ENCODE data around the gene EYA4. TPM values are rescaled to one million over a fixed set of nuclear protein-coding genes. Genes with fewer than 3 reads are reported as not detected.
A peak's percentile ranks its signal among the peaks of the same experiment; 100 is the strongest.

The EYA4 gene
- polyA plus RNA-seq, 10 donors: 14.5 to 33.0 (median 20.9) TPM

DNA sequence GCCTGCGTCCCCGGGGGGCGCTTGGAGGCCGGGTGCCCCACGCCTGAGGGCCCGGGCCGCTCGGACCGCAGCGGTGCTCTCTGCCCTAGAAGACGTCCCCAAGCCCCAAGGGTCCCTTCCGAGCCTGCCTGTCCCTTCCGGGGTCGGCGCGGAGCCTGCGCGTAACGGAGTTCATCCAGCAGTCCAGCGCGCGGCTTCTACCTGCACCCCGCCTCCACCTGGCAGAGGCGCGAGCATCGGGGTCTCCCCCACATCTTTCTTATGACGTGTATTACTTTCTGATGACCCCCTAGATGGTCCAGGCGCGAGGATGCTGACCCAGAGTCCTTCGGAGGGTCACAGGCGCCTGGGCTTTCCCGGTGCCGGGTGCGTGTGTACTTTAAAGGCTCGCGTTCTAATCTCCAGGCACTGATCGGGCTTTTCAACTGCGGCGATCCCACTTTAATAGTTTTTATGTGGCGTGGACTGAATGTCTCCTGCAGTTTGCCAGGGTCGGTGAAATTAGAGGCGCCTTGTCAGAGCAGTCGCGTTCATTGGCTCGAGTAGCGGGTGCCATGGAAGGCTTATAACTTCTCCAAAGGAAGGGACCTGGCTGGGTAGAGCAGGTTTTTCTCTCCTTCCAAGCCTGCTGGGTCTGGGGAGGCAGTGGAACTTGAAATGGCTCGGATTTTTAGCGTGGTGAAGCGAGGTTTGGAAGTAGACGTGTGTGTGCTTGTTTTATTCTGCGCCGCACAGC is 912 bp downstream of the EYA4 start:
- DNase-seq: peak in 2 of 3 donors; percentile 51 to 80

DNA sequence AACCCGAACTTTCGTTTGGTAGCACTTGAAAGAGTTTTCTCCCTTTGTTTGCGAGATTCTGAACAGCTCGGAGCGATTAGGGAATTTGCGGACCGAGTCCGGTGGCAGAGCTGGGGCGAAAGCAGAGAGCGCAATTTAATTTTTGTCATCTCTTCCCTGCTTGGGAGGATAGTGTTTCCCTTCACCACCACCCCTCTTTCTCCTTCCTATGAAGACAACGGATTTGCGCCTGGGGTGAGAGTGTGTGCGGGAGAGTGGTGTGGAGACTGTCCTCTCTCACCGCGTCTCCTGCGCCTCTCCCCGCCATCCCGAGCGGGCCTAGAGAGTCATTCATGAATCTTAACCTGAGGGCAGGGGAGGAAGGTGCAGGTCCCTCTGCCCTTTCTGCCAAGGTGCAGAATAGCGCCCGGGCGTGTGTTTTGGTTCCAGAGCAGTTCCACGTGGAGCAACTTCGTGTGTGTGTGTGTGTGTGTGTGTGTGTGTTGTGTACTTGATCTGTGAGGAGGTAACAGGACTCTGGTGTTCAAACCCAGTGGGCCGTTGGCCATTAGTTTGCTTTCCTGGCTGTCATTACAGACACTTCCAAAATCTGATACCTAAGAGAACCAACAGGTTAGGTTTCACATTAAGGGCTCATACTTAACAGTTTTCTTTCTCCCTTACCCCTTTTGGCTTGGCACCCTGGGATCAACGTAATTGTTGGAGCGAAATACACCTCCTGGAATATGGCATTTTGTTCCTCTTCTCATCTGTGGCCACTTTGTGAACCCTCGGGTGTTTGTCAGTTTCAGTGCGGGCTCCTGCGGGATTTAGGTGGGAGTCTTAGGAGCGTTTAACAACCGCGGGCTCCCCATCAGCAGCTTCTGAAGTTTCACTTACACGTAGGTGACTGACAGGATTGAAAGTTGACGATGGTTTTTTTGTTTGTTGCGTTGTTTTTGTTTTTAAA is 1.8 kb downstream of the EYA4 start:
- DNase-seq: peak in 2 of 3 donors; percentile 53 to 87

DNA sequence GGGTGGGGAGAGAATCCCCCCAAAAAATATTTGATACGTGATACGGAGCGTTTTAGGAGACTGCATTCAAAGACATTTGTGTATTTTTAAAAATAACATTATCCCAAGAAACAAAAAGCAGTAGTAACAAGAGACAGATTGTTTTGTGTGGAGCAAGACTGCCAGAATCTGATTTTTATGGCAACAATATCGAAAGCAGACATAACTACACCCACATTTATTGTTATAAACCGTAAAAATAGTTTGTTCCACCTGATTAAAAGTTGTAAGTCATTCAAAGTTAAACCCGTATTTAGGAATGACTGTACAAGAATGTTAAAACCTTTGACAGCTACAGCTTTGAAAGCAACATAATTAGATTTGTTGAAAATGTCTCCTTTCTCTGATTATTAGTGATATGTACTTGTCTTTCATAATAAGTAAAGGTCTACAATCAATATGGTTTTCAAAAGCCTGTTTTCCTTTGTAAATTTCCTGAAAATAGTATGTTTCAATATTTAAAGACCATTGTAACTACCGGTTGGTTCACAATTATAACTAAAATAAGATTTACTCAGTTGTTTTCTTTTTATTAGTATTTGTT is 2.7 kb downstream of the EYA4 start:
- peak in 2 of 3 donors; percentile 29 to 57 for DNase-seq

DNA sequence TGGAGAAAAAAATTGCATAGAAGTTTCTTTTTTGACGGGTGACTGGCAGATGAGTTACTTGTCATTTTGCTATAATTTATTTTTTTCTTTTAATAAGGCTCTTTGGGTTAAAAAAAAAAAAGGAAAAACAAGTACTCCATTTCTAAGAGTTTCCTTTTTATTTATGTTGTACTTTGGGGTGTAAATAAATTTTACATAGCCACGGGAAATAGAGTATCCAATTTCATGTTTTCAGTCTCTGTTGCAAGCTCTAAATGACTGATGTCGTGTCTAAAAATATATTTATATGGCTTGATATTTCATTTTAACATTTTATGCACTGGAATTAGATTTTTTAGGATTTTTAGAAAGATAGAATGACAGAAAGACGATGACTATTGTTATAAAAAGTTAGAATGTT is 3.4 kb downstream of the EYA4 start:
- DNase-seq: peak in 1 of 3 donors; percentile 31

DNA sequence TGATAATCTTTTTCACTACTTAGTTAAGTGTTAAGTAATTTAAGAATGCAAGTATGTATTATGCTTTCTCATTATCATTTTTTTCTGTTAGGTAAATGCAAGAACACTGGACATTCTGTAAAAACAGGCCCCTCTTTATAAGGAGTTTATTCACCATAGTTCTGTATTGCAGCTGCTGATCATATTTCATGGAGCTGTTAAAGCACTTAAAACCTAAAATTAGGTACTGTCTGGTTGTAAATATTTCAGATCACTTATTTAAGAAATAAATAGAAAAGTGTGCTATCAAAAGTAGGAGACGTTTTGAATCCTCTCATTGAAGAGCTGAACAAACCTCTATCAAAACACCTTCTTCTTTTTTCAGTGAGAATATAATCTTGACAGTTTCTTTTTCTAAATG is 3.9 kb downstream of the EYA4 start:
- peak in 1 of 3 donors; percentile 48 for DNase-seq

DNA sequence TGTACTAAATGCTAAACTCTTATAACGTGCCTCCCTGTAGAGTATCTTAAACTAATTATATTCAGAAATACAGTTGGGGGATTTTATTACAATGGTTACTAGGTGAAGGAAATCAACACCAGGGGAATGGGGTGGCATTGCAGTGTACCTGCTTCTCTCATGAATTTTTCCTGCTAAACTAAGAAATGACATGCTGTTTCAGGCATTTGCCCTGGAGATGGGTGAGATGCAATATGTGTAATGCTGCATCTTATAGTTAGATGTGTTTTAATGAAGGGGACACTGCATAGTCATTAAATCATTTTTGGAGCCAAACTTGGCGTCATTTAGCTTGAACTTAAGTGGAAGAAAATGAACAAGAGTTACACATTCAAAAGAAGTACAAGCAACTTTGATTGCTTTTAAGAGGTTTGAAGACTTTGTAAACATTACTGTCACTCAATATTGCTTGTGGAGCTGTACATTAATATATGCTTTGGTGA is 4.3 kb downstream of the EYA4 start:
- DNase-seq: peak in 1 of 3 donors; percentile 34

DNA sequence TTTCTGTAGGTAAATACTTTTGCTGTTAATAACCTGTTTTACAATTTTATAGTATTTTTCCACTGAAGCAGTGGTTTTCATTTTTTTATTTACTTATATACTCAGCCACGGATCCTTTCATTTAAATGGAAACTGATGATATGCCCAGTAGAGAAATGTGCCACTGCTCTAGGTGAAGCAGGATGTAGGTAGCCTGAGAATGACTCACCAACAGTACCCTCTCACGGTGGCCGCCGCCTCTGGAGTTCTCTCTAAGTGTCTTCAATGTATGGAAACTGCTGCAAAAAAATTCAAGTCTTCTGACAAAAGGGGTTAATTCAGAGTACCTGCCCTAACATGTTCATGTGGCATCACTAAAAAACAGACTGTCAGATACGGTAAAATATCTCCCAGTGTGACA is 6.4 kb downstream of the EYA4 start:
- DNase-seq: no peak

DNA sequence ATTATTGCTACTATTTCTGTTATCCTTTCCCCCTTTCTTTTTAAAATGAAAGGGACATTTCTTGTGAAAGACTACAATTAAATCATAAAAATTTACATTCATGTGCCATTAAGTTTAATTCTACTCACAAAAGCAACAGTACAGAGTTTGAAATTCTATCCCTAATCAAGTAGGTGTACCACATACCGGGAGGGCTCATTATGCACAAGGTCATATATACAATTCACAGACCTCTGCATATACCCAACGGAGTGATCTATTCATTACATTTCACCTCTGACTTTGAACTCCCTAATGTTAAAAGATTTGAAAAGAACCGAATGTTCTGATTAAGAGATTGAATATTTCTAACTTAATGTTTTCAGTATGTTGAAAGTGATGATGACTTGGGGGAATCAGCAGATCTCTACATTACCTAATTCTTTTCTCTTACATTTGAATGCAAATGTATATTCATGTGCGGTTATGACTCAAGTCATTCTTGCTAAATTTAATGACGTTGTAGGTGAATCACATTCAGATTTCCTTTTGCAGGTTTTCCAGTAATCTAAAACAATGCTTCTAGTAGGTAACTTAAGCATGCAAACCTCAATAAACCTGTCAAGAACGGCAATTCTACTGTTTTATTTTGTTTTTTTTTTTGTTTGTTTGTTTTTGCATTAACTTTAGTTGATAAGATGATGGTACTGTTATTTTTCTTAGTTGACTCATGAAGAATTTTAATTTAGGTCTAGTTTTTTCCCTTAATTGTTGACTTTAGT is 7.3 kb downstream of the EYA4 start:
- no peak for DNase-seq

DNA sequence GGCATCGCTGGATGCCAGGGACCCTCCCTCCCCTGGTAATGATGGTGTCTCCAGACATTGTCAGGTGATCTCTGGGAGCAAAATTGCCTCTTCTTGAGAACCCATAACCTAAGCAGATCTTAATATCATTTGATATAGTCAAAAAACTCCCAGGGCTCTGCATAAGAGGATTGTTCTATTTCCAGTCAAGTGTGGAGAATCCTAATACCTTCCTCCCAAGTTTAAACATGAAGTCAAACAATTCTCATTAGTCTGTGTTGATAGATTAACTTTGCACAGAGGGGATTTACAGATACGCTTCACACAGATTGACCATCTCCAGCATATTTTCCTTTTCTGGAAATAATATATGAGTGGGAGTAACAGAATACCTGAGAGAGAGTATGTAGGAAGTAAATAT is 10.5 kb downstream of the EYA4 start:
- DNase-seq: no peak

DNA sequence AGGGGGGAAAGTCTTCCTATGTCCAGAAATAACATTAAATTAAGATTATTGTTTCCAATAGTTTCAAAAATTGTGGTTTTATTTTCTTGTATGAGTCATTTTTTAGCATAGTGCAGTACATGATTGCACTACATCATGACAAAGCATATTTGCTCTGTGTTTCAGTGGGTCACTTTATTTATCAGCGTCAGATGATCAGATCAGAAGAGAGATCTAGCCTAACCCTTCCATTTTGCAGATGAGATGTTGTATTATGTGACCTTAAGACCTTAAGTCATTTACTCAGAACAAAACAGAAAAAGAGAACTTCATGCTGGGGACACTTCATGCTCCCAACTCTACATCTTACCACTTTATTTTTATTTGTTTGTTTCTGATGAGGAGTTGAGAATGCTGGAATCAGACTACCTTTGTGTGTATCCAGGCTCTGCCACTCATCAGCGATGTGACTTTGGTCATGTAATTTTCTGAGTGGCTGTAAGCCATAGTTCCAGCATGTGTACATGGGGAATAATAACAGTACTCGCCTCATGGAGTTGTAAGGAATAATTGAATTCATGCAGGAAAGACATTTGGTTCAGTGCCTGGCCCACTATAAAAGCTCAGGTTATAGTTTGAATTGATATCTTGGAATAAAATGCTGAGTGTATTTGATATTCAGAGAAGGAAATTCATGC is 13.5 kb downstream of the EYA4 start:
- DNase-seq: no peak

DNA sequence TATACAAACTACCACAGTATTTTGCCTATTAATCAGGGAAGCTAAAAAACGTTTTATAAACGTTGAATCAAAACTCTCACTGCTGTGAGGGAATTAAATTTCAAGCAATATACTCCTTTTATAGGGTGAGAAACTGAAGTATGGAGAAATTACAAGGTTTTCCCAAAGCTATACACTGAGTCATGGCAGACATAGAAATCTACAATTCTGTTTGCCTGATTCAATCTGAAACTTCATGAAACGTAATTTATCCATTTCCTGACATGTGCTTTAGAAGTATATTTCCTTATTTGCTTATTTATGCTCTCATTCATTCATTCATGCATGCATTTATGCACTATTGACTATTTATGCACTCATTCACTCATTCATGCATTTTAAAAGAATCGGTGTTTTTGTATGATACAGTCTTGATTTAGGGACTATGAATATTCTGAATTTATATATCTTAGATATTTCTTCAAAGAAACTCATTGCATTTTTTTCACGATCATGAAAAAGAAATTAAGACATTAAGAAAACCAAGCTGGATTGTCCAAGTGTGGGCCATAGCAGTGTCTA is 16.5 kb downstream of the EYA4 start:
- no peak for DNase-seq

DNA sequence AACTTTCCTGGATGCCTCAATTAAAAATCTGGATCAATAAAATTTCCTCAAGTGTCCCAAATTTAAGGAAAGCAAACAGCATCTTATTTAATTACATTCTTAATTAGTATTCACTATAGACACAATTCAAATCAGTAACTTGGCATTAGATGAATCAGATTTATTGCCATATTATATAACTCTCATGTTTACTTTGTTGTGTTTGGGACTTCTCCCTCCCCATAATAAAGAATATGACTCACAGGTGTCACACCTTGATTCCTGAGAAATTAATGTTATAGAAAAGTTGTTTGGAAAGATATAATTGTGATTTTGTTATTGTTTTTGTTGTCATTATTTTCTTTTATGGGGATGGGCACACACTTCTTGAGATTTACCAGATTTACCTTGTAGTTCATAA is 18.4 kb downstream of the EYA4 start:
- no peak for DNase-seq

DNA sequence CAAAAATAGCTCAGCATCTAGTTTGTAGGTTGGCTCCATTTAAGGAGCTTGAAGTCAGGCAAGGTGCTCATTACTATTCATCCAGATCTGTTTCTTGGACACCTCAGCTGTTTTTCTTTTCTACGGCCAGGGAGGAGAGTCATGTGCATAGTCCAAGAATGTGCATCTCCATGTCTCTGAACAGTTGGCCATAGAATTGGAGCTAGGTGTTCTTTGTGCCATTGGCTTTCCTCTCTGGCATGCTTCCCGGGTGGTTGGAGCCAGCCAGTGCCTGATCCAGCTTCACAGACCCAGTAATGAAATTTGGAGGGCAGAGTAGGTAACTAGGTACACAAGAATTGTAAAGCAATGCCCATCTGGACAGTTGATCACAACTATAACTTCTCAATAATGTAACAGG is 21.6 kb downstream of the EYA4 start:
- DNase-seq: no peak

DNA sequence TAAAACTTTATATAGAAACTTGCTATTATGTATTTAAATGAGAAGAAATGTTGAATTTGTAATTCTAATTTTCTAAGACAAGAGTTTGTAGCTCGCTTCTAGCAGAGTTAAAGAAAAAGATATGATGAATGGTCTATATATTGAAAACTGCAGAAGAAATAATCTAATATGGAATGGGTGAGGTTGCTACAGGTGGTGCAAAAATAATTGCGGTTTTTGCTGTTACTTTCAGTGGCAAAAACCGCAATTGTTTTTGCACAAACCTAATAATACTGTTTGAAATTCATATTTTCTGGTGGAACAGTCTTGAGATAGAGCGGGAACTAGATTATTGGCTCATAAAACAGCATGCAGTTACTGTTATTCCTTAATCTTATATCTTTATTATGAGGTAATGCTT is 23.9 kb downstream of the EYA4 start:
- no peak for DNase-seq

DNA sequence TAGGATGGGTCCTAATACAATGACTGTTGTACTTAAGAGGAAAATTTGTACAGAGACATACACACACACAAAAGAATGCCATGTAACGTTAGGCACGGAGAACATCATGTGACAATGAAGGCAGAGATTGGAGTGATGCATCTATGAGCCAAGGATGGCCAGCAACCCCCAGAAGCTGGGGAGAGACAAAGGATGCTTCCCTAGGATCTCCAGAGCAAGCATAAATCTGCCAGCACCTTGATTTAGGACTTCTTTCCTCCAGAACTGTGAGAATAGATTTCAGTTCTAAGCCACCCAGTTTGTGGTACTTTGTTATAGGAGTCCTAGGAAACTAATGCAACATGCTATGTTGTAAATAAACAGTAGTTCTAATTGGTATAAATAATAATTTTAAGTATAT is 25.0 kb downstream of the EYA4 start:
- DNase-seq: no peak

DNA sequence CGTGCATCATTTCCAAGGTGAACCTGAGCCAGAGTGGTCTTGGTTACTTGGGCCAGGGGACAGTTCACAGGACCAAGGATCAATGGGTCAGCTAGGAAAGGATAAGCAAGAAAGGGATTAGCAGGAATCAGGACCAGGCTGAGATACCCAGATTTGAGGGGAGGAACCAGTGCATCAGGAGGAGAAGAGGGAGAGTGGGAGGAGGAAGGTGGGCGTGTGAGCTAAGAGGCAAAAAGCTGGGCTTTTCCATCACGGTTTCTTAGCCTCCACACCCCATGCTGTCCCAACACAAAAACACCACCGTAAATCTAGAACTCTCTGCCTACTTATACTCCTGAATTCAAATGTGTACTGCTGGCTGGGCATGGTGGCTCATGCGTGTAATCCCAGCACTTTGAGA is 27.5 kb downstream of the EYA4 start:
- no peak for DNase-seq

DNA sequence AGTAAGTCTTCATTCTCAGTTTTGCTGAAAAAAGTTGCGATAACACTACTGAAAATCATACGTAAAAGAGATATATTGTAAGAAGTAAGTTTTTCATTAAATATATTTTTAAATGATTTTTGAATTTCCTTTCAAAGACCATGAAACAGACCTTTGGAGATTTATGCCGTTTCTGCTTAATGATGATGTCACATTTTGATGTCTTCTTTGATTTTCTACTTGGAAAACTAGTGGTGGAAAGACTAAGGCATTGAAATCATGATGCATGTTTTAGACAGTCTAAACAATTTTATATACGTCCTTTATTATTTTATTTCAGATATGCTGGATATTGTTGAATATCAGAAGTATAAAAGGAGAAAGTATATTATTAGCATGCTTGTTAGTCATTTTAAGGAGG is 33.7 kb downstream of the EYA4 start:
- DNase-seq: no peak

DNA sequence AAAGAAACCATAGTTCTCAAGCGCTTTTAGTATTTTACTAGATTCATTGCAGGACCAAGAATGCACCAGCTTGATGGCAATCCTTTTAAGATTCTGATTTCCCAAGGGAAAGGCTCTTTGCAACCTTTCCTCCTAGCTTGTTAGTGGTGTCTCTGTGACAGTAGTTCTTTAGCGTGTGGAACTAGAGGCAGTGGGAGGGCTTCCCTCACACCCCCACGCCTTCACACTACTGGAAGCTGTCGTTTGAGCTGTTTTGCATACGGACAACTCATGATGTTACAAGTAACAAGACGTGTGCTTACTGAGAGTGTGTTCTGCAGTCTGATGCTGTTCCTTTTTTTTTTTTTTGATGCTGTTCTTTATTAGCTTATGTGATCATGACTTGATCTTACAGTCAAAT is 34.1 kb downstream of the EYA4 start:
- DNase-seq: no peak

DNA sequence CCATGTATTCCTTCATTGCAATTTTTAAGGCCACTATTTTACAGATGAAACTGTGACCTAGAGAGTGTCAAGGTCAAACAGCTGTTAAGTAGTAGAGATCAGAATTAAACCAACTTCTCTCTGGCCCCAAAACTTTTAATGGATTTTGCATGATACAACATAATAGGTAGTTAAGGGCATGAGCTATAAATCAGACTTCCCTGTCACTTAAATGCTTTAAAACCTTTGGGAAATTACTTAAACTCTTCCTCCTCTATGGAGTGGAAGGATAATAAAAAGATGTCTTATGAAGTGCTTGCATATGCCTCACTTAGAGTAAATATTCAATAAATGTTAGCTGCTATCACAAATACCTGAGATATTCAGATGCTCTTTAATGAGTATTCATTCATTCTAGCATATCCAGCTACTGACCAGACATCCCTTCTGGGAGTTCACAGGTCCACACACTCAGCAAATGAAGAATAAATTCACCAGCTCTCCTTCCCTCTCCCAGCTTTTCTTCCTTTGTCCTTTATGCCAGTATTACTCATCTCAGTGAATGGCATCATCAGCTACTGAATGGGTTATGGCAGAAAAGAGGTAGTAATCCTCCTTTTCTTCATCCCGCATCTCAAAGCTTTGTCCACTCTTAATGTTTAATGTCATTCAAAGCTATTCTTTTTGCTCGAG is 36.2 kb downstream of the EYA4 start:
- no peak for DNase-seq

DNA sequence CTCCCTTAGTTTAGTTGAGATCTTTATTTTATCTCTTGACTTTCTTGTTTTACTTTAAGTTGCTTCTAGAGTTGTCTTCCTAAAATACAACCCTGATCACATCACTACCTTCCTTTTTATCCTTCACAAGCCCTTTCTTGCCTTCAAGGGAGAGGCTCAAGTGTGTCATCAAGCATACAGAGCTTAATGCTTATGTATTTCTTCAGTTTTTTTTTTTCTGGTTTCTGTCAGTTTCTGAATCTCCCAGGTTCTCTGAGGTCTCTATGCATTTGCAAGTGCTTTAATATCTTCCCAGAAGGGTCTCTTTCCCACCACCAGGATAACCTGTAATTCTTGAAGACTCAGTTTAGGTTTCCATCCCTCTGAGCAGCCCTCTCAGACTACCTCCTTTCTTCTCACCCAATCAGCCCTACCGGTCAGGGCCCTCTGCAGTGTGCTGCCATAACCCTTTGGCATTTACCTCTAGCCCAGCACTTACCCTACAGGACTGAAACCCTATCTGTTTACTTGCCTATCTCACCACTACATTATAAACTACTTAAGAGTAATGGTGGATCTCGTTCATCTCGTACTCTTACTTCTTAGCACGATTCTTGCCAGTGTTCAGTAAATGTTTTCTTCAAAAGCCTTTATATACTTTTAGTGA is 36.9 kb downstream of the EYA4 start:
- no peak for DNase-seq

All from muscle of back (tissue), 11 donors.